Fibroblast of the conjunctiva (primary cell): ENCODE measurements around the gene ZW10.
"Not testable (repeated sequence)": the region's sequence is repeated elsewhere in the genome, so short reads cannot be mapped to it uniquely, and the experiment has no call there.

Source experiments
- DNase-seq: peaks from one replicate; pipeline ENCODE4 v3.0.0-alpha.2; 2010; ENCODE audit warnings: low read depth

The ZW10 gene

GRCh38 chr11:113760241-113760640 is 13.3 kb downstream of the ZW10 start:
- DNase-seq: no peak

- DNase-seq: no peak
Measured at GRCh38 chr11:113752932-113753331, 20.6 kb downstream of the ZW10 start.

- no peak for DNase-seq
Measured at GRCh38 chr11:113736323-113736722, 37.2 kb downstream of the ZW10 start.

GRCh38 chr11:113732092-113732491 is 41.4 kb downstream of the ZW10 start:
- DNase-seq: no peak

- DNase-seq: peak; percentile 36
Measured at GRCh38 chr11:113730887-113731726, 42.4 kb downstream of the ZW10 start.

- DNase-seq: no peak
Measured at GRCh38 chr11:113729456-113729855, 44.0 kb downstream of the ZW10 start.

GRCh38 chr11:113728814-113729213 is 44.7 kb downstream of the ZW10 start:
- DNase-seq: no peak

GRCh38 chr11:113725913-113726312 is 47.6 kb downstream of the ZW10 start:
- DNase-seq: no peak

- no peak for DNase-seq
Measured at GRCh38 chr11:113725407-113725806, 48.1 kb downstream of the ZW10 start.

GRCh38 chr11:113724778-113725177 is 48.7 kb downstream of the ZW10 start:
- no peak for DNase-seq

GRCh38 chr11:113723787-113724186 is 49.7 kb downstream of the ZW10 start:
- DNase-seq: no peak

- DNase-seq: no peak
Measured at GRCh38 chr11:113722934-113723333, 50.6 kb downstream of the ZW10 start.

- DNase-seq: no peak
Measured at GRCh38 chr11:113722221-113722620, 51.3 kb downstream of the ZW10 start.

- no peak for DNase-seq
Measured at GRCh38 chr11:113721462-113722066, 51.9 kb downstream of the ZW10 start.

- DNase-seq: not testable (repeated sequence)
Measured at GRCh38 chr11:113720478-113720877, 53.0 kb downstream of the ZW10 start.

GRCh38 chr11:113715882-113716625 is 57.4 kb downstream of the ZW10 start:
- DNase-seq: no peak

GRCh38 chr11:113715273-113715672 is 58.2 kb downstream of the ZW10 start:
- no peak for DNase-seq

- no peak for DNase-seq
Measured at GRCh38 chr11:113710989-113711388, 62.5 kb downstream of the ZW10 start.

- no peak for DNase-seq
Measured at GRCh38 chr11:113705871-113706655, 67.4 kb downstream of the ZW10 start, which contains the start of gene TMPRSS5. TMPRSS5 (minus strand) TSS chr11:113706308; CDS start chr11:113706224, 84 bp downstream.

GRCh38 chr11:113703551-113703950 is 69.9 kb downstream of the ZW10 start:
- not testable (repeated sequence) for DNase-seq

GRCh38 chr11:113701491-113701890 is 72.0 kb downstream of the ZW10 start:
- DNase-seq: no peak

GRCh38 chr11:113698515-113698914 is 75.0 kb downstream of the ZW10 start:
- no peak for DNase-seq
